WTC11 (cell line): ENCODE results near the gene NDUFAF2. TPM values are rescaled to one million over a fixed set of nuclear protein-coding genes. Genes with fewer than 3 reads are reported as not detected.

Source experiments
- ATAC-seq: fragments of 200-7000 bp; cut with Tn5 transposase; 2 replicates; pipeline ENCODE4 v1.10.0; 2021; ENCODE audit warnings: mild to moderate bottlenecking, moderate library complexity
- CTCF ChIA-PET: fragments of 300-600 bp; sonication (Branson Sonifier 250); formaldehyde crosslinking; loops from one replicate; lab custom pipeline; 2021; ENCODE audit warnings: antibody characterized with exemption; lab: Charles Lee
- POLR2A ChIA-PET: fragments of 350-600 bp; sonication (Branson Sonifier 250); formaldehyde crosslinking; loops from one replicate; lab custom pipeline; 2021; ENCODE audit warnings: antibody characterized with exemption; lab: Charles Lee
- DNase-seq: peaks from one replicate; pipeline ENCODE4 v3.0.0; 2021; ENCODE audit warnings: low spot score
- H3K27ac Mint-ChIP-seq: 2 replicates; pipeline ENCODE4 v1.8.0; 2021; ENCODE audit warnings: mixed read lengths
- H3K27me3 Mint-ChIP-seq: 2 replicates; pipeline ENCODE4 v1.8.0; 2021; ENCODE audit warnings: low read depth, mild to moderate bottlenecking, moderate library complexity, mixed read lengths
- H3K36me3 Mint-ChIP-seq: 2 replicates; pipeline ENCODE4 v1.8.0; 2021; ENCODE audit warnings: mixed read lengths
- H3K4me1 Mint-ChIP-seq: 2 replicates; pipeline ENCODE4 v1.8.0; 2022; ENCODE audit warnings: mixed read lengths
- H3K4me3 Mint-ChIP-seq: 2 replicates; pipeline ENCODE4 v1.8.0; 2021; ENCODE audit warnings: mild to moderate bottlenecking, moderate library complexity, mixed read lengths
- H3K9me3 Mint-ChIP-seq: 2 replicates; pipeline ENCODE4 v1.8.0; 2021; ENCODE audit warnings: mixed read lengths
- FOXK1 ChIP-seq: sonication (generic); formaldehyde crosslinking; IDR thresholded peaks from 2 replicates; pipeline ENCODE4 v1.8.0; 2022; ENCODE audit warnings: mild to moderate bottlenecking, moderate library complexity, missing genetic modification reagents
- GRHL2 ChIP-seq: fragments of 250-450 bp; sonication (Bioruptor Pico); IDR thresholded peaks from 2 replicates; pipeline ENCODE4 v1.8.0; 2022; ENCODE audit warnings: mild to moderate bottlenecking, moderate library complexity; ENCODE audit not compliant: insufficient replicate concordance, severe bottlenecking
- NFATC4 ChIP-seq: fragments of 250-450 bp; sonication (Bioruptor Pico); IDR thresholded peaks from 2 replicates; pipeline ENCODE4 v1.9.0; 2021; ENCODE audit warnings: mild to moderate bottlenecking
- NFE2L1 ChIP-seq: sonication (generic); formaldehyde crosslinking; IDR thresholded peaks from 2 replicates; pipeline ENCODE4 v1.8.1; 2023; ENCODE audit warnings: missing genetic modification reagents
- NR1H2 ChIP-seq: sonication (generic); formaldehyde crosslinking; IDR thresholded peaks from 2 replicates; pipeline ENCODE4 v1.9.0; 2021; ENCODE audit warnings: mild to moderate bottlenecking, moderate library complexity, missing genetic modification reagents
- NR2C2 ChIP-seq: sonication (generic); formaldehyde crosslinking; IDR thresholded peaks from 2 replicates; pipeline ENCODE4 v1.8.0; 2022; ENCODE audit warnings: mild to moderate bottlenecking, missing genetic modification reagents
- NR3C1 ChIP-seq: sonication (generic); formaldehyde crosslinking; conservative IDR thresholded peaks from 2 replicates; pipeline ENCODE4 v1.8.1; 2023; ENCODE audit warnings: low read depth, mild to moderate bottlenecking, missing genetic modification reagents
- SMAD3 ChIP-seq: sonication (generic); formaldehyde crosslinking; IDR thresholded peaks from 2 replicates; pipeline ENCODE4 v1.8.0; 2022; ENCODE audit warnings: missing genetic modification reagents, mild to moderate bottlenecking, borderline replicate concordance
- SOX15 ChIP-seq: fragments of 250-450 bp; sonication (Bioruptor Pico); IDR thresholded peaks from 2 replicates; pipeline ENCODE4 v1.9.0; 2021; ENCODE audit warnings: mild to moderate bottlenecking
- TCF7 ChIP-seq: sonication (generic); formaldehyde crosslinking; IDR thresholded peaks from 2 replicates; pipeline ENCODE4 v1.8.0; 2022; ENCODE audit warnings: mild to moderate bottlenecking, low read depth, missing genetic modification reagents, moderate library complexity
- ZNF121 ChIP-seq: sonication (generic); formaldehyde crosslinking; IDR thresholded peaks from 2 replicates; pipeline ENCODE4 v1.8.0; 2023; ENCODE audit warnings: missing genetic modification reagents
- ZNF263 ChIP-seq: sonication (generic); formaldehyde crosslinking; IDR thresholded peaks from 2 replicates; pipeline ENCODE4 v1.8.1; 2022; ENCODE audit warnings: low read depth, mild to moderate bottlenecking, moderate library complexity, missing genetic modification reagents
- ZNF416 ChIP-seq: fragments of 250-450 bp; sonication (Bioruptor Pico); IDR thresholded peaks from 2 replicates; pipeline ENCODE4 v1.9.0; 2021; ENCODE audit warnings: mild to moderate bottlenecking, inconsistent platforms
- ZNF423 ChIP-seq: fragments of 250-450 bp; sonication (Bioruptor Pico); IDR thresholded peaks from 2 replicates; pipeline ENCODE4 v2.1.2; 2022; ENCODE audit warnings: mild to moderate bottlenecking, moderate library complexity
- ZNF512 ChIP-seq: sonication (generic); formaldehyde crosslinking; IDR thresholded peaks from 2 replicates; pipeline ENCODE4 v1.8.1; 2022; ENCODE audit warnings: missing genetic modification reagents, borderline replicate concordance
- total RNA-seq: library from RNA; stranded (reverse); gene quantifications from 3 replicates; pipeline ENCODE4 v1.2.3, GENCODE V29; 2021
- TF ChIP-seq, protein P1 (sequence below): sonication (generic); formaldehyde crosslinking; IDR thresholded peaks from 2 replicates; pipeline ENCODE4 v1.8.1; 2023; ENCODE audit warnings: mild to moderate bottlenecking, missing genetic modification reagents, moderate library complexity
- TF ChIP-seq, protein P2 (sequence below): sonication (generic); formaldehyde crosslinking; IDR thresholded peaks from 2 replicates; pipeline ENCODE4 v1.8.0; 2022; ENCODE audit warnings: missing genetic modification reagents
- TF ChIP-seq, protein P3 (sequence below): sonication (generic); formaldehyde crosslinking; IDR thresholded peaks from 2 replicates; pipeline ENCODE4 v1.8.1; 2022; ENCODE audit warnings: low read depth, mild to moderate bottlenecking, moderate library complexity, missing genetic modification reagents, borderline replicate concordance
- TF ChIP-seq, protein P4 (sequence below): sonication (generic); formaldehyde crosslinking; conservative IDR thresholded peaks from 2 replicates; pipeline ENCODE4 v1.8.1; 2022; ENCODE audit warnings: mild to moderate bottlenecking, missing genetic modification reagents
- TF ChIP-seq, protein P5 (sequence below): sonication (generic); formaldehyde crosslinking; IDR thresholded peaks from 2 replicates; pipeline ENCODE4 v1.8.1; 2023; ENCODE audit warnings: mild to moderate bottlenecking, missing genetic modification reagents

NDUFAF2 gene
- total RNA-seq, 1 experiment from 2014 or later, result 42.0 TPM

- Mint-ChIP-seq H3K36me3 (peaks cover 9% of the 10 kb centered on the region), H3K27me3 (no peaks in the 10 kb centered on the region; the same call in 1 of the 2 replicates), H3K27ac (no peak overlapping the region), H3K4me1 (peaks cover 9% of the 10 kb centered on the region), H3K4me3 (no peak overlapping the region), H3K9me3 (peaks cover 13% of the 10 kb centered on the region)
- ATAC-seq, result no peak
- POLR2A ChIA-PET, result no interaction called here
- CTCF ChIA-PET, result interaction anchor here (1.1 kb wide), 1 partner anchor 371 kb away, joined by 4 read pairs; no protein-coding TSS in a partner anchor
- TF ChIP-seq ZNF423 (CRISPR knock-in tag), result no peak
- TF ChIP-seq TCF7 (CRISPR knock-in tag), result no peak
- no peak for TF ChIP-seq NR3C1
- TF ChIP-seq ZNF512, result no peak
- no peak for TF ChIP-seq NFATC4 (CRISPR knock-in tag)
- TF ChIP-seq, protein P1, sequence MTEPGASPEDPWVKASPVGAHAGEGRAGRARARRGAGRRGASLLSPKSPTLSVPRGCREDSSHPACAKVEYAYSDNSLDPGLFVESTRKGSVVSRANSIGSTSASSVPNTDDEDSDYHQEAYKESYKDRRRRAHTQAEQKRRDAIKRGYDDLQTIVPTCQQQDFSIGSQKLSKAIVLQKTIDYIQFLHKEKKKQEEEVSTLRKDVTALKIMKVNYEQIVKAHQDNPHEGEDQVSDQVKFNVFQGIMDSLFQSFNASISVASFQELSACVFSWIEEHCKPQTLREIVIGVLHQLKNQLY (CRISPR knock-in tag), result no peak
- TF ChIP-seq, protein P2, sequence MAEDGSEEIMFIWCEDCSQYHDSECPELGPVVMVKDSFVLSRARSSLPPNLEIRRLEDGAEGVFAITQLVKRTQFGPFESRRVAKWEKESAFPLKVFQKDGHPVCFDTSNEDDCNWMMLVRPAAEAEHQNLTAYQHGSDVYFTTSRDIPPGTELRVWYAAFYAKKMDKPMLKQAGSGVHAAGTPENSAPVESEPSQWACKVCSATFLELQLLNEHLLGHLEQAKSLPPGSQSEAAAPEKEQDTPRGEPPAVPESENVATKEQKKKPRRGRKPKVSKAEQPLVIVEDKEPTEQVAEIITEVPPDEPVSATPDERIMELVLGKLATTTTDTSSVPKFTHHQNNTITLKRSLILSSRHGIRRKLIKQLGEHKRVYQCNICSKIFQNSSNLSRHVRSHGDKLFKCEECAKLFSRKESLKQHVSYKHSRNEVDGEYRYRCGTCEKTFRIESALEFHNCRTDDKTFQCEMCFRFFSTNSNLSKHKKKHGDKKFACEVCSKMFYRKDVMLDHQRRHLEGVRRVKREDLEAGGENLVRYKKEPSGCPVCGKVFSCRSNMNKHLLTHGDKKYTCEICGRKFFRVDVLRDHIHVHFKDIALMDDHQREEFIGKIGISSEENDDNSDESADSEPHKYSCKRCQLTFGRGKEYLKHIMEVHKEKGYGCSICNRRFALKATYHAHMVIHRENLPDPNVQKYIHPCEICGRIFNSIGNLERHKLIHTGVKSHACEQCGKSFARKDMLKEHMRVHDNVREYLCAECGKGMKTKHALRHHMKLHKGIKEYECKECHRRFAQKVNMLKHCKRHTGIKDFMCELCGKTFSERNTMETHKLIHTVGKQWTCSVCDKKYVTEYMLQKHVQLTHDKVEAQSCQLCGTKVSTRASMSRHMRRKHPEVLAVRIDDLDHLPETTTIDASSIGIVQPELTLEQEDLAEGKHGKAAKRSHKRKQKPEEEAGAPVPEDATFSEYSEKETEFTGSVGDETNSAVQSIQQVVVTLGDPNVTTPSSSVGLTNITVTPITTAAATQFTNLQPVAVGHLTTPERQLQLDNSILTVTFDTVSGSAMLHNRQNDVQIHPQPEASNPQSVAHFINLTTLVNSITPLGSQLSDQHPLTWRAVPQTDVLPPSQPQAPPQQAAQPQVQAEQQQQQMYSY, result no peak
- TF ChIP-seq SOX15, result no peak
- TF ChIP-seq, protein P3, sequence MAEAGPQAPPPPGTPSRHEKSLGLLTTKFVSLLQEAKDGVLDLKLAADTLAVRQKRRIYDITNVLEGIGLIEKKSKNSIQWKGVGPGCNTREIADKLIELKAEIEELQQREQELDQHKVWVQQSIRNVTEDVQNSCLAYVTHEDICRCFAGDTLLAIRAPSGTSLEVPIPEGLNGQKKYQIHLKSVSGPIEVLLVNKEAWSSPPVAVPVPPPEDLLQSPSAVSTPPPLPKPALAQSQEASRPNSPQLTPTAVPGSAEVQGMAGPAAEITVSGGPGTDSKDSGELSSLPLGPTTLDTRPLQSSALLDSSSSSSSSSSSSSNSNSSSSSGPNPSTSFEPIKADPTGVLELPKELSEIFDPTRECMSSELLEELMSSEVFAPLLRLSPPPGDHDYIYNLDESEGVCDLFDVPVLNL (CRISPR knock-in tag), result no peak
- TF ChIP-seq NFE2L1 (CRISPR knock-in tag), result no peak
- TF ChIP-seq ZNF263 (CRISPR knock-in tag), result no peak
- no peak for TF ChIP-seq NR2C2 (CRISPR knock-in tag)
- TF ChIP-seq ZNF121, result no peak
- TF ChIP-seq SMAD3, result no peak
- TF ChIP-seq FOXK1 (CRISPR knock-in tag), result no peak
- no peak for TF ChIP-seq ZNF416
- TF ChIP-seq, protein P4, sequence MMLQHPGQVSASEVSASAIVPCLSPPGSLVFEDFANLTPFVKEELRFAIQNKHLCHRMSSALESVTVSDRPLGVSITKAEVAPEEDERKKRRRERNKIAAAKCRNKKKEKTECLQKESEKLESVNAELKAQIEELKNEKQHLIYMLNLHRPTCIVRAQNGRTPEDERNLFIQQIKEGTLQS (CRISPR knock-in tag), result no peak
- no peak for TF ChIP-seq NR1H2
- TF ChIP-seq GRHL2, result no peak
- TF ChIP-seq, protein P5, sequence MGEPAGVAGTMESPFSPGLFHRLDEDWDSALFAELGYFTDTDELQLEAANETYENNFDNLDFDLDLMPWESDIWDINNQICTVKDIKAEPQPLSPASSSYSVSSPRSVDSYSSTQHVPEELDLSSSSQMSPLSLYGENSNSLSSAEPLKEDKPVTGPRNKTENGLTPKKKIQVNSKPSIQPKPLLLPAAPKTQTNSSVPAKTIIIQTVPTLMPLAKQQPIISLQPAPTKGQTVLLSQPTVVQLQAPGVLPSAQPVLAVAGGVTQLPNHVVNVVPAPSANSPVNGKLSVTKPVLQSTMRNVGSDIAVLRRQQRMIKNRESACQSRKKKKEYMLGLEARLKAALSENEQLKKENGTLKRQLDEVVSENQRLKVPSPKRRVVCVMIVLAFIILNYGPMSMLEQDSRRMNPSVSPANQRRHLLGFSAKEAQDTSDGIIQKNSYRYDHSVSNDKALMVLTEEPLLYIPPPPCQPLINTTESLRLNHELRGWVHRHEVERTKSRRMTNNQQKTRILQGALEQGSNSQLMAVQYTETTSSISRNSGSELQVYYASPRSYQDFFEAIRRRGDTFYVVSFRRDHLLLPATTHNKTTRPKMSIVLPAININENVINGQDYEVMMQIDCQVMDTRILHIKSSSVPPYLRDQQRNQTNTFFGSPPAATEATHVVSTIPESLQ, result no peak
- no peak for DNase-seq
Measured at GRCh38 chr5:61059499-61059898, 114.5 kb downstream of the NDUFAF2 start.
